Keratinocyte (primary cell): ENCODE data around the gene DDX42. TPM values are rescaled to one million over a fixed set of nuclear protein-coding genes. Genes with fewer than 3 reads are reported as not detected.

Experiments used
- DNase-seq: peaks from one replicate; pipeline ENCODE4 v3.0.0-alpha.2; 2011; ENCODE audit warnings: low read depth, missing footprints, low spot score
- FAIRE-seq: peaks from 2 replicates; lab custom pipeline; 2011; peaks lifted over from hg19 to GRCh38; lab: Jason Lieb, UNC
- H2AFZ ChIP-seq: 2 replicates; pipeline ENCODE4 v1.6.0; 2012; ENCODE audit warnings: low read length, control low read depth, inconsistent platforms; ENCODE audit not compliant: control insufficient read depth
- H3K27ac ChIP-seq: 2 replicates; pipeline ENCODE4 v1.5.1; 2011; ENCODE audit warnings: low read length; ENCODE audit not compliant: control insufficient read depth, insufficient read depth
- H3K27me3 ChIP-seq: 3 replicates; pipeline ENCODE4 v1.6.0; 2011; ENCODE audit warnings: low read length; ENCODE audit not compliant: control insufficient read depth, insufficient read depth; ENCODE audit errors: extremely low read depth
- H3K36me3 ChIP-seq, 2 experiments: 2 replicates in 1 of 2; 3 replicates in 1 of 2; pipeline ENCODE4 v1.5.1; 2011; ENCODE audit warnings: low read length in 2 of 2, mild to moderate bottlenecking in 1 of 2; ENCODE audit not compliant: control insufficient read depth in 2 of 2, insufficient read depth in 2 of 2; ENCODE audit errors: extremely low read depth in 1 of 2
- H3K4me1 ChIP-seq: 3 replicates; pipeline ENCODE4 v1.5.1; 2011; ENCODE audit warnings: low read length; ENCODE audit not compliant: control insufficient read depth, insufficient read depth; ENCODE audit errors: extremely low read depth
- H3K4me2 ChIP-seq: 3 replicates; pipeline ENCODE4 v1.6.0; 2011; ENCODE audit warnings: low read depth, low read length; ENCODE audit not compliant: control insufficient read depth, insufficient read depth; ENCODE audit errors: extremely low read depth
- H3K4me3 ChIP-seq, 3 experiments: fragments of 200-600 bp in 1 of 3; sonication (generic) in 1 of 3; 2 replicates in 2 of 3; 3 replicates in 1 of 3; pipeline ENCODE4 v1.5.1; 2011 to 2016; ENCODE audit warnings: low read length in 3 of 3, mild to moderate bottlenecking in 3 of 3, control low read depth in 2 of 3, inconsistent platforms in 1 of 3, low read depth in 1 of 3, mixed read lengths in 1 of 3, mixed run types in 1 of 3, moderate library complexity in 1 of 3; ENCODE audit not compliant: control insufficient read depth in 2 of 3, insufficient read depth in 2 of 3; ENCODE audit errors: extremely low read depth in 1 of 3
- H3K79me2 ChIP-seq: 2 replicates; pipeline ENCODE4 v1.6.0; 2012; ENCODE audit warnings: low read length; ENCODE audit not compliant: control insufficient read depth, insufficient read depth
- H3K9ac ChIP-seq: 3 replicates; pipeline ENCODE4 v1.6.0; 2011; ENCODE audit warnings: low read length; ENCODE audit not compliant: control insufficient read depth, insufficient read depth; ENCODE audit errors: extremely low read depth
- H3K9me1 ChIP-seq: 3 replicates; pipeline ENCODE4 v1.6.0; 2011; ENCODE audit warnings: low read length; ENCODE audit not compliant: control insufficient read depth, insufficient read depth; ENCODE audit errors: extremely low read depth
- H3K9me3 ChIP-seq: 2 replicates; pipeline ENCODE4 v1.5.1; 2012; ENCODE audit warnings: low read depth, low read length; ENCODE audit not compliant: control insufficient read depth
- H4K20me1 ChIP-seq: 3 replicates; pipeline ENCODE4 v1.6.0; 2011; ENCODE audit warnings: low read length; ENCODE audit not compliant: control insufficient read depth, insufficient read depth; ENCODE audit errors: extremely low read depth
- CTCF ChIP-seq, 3 experiments: IDR thresholded peaks in 1 of 3; conservative IDR thresholded peaks in 1 of 3; optimal IDR thresholded peaks in 1 of 3; 2 replicates in 2 of 3; 3 replicates in 1 of 3; pipeline versions ENCODE3 to v1.5.1; 2011; ENCODE audit warnings: low read length in 3 of 3, mild to moderate bottlenecking in 3 of 3, moderate library complexity in 2 of 3, control low read depth in 1 of 3, inconsistent platforms in 1 of 3; ENCODE audit not compliant: insufficient read depth in 2 of 3; ENCODE audit errors: extremely low read depth in 1 of 3
- EZH2 ChIP-seq: IDR thresholded peaks from one replicate; pipeline ENCODE4 v1.6.1; 2012; ENCODE audit warnings: inconsistent platforms, mild to moderate bottlenecking, low read length, moderate library complexity
- dilution Hi-C: fragments of 300-500 bp; cut with MboI; formaldehyde crosslinking; loops from one replicate; pipeline ENCODE4 v1.7.0; 2020; ENCODE audit warnings: low sequenced_read_pairs; ENCODE audit not compliant: extremely low pct_ligation_motif_present
- polyA plus RNA-seq, 5 experiments: library from polyadenylated mRNA; depleted of rRNA in 3 of 5; stranded (reverse) in 3 of 5; stranded (forward) in 1 of 5; unstranded in 1 of 5; fragments of >200 nt; gene quantifications; 1 replicate in 1 of 5; 2 replicates in 3 of 5; 3 replicates in 1 of 5; pipeline versions ENCODE4 v1.2.1 to v1.2.3, GENCODE V29; 2011 to 2012; ENCODE audit warnings: missing spikeins in 2 of 5, low read depth in 1 of 5, low replicate concordance in 1 of 5

Gene DDX42
- polyA plus RNA-seq, 1 donor (not counting 4 experiments of a cell fraction or from before 2014, with no cell fraction given), result 116 TPM

GRCh38 chr17:63780928-63781327, 7.0 kb downstream of the DDX42 start:
- Histone ChIP-seq H3K9me1 (no peaks in the 10 kb centered on the region), H3K27me3 (no peaks in the 10 kb centered on the region), H3K4me1 (peaks cover 56% of the 10 kb centered on the region), H3K79me2 (peaks cover 92% of the 10 kb centered on the region), H3K4me3 (peak overlapping the region in 1 of 3 experiments; percentile 31), H3K4me2 (peak overlapping the region; percentile 58), H3K9me3 (no peaks in the 10 kb centered on the region), H3K9ac (peak overlapping the region; percentile 58), H3K36me3 (peaks cover 8 to 28% of the 10 kb centered on the region in 2 experiments), H3K27ac (peak overlapping the region; percentile 79), H2AFZ (no peak overlapping the region), H4K20me1 (peaks cover 13% of the 10 kb centered on the region)
- no peak for DNase-seq
- TF ChIP-seq EZH2 (no peak), CTCF (optimal IDR thresholded peaks at IDR 0.05 in 1 of 3, IDR thresholded peaks at IDR 0.05 in 1 of 3, conservative IDR thresholded peaks at IDR 0.05 in 1 of 3; ENCODE audit: extremely low read depth in 1 of 3, insufficient read depth in 2 of 3, low read length in 3 of 3) (no peak)
- dilution Hi-C loops, result loop anchor here (5.0 kb wide), 1 partner anchor 36 kb away; no protein-coding TSS in a partner anchor
- no peak for FAIRE-seq

DNA sequence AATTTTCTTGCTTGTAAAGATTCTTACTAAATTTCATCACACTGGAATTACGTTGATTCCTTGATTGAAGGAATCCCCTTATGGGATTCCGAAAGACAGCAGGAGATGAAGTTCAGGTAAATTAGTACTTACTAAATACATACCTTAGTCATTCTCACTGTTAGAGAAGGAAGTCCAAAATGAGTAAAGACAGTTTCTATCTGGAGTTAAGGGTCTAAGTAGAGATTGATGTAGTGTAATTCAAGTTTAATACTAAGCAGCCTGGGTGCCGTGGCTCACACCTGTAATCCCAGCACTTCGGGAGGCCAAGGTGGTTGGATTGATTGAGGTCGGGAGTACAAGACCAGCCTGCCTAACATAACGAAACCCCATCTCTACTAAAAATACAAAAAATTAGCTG, 9.6 kb downstream of the DDX42 start:
- H3K9me1 ChIP-seq, result no peaks in the 10 kb centered on the region
- H3K27ac ChIP-seq, result peak overlapping the region; percentile 97
- no peak for TF ChIP-seq CTCF (optimal IDR thresholded peaks at IDR 0.05 in 1 of 3, IDR thresholded peaks at IDR 0.05 in 1 of 3, conservative IDR thresholded peaks at IDR 0.05 in 1 of 3; ENCODE audit: extremely low read depth in 1 of 3, insufficient read depth in 2 of 3, low read length in 3 of 3)
- TF ChIP-seq EZH2, result no peak

More for the DNA sequence above, 9.6 kb downstream of the DDX42 start:
- H3K4me2 ChIP-seq, result no peak overlapping the region
- dilution Hi-C loops, result loop anchor here (5.0 kb wide), 1 partner anchor 34 kb away; no protein-coding TSS in a partner anchor
- peaks cover 8 to 24% of the 10 kb centered on the region in 2 experiments for H3K36me3 ChIP-seq
- no peak overlapping the region for H3K4me3 ChIP-seq
- peaks cover 82% of the 10 kb centered on the region for H3K79me2 ChIP-seq
- no peak for DNase-seq
- no peak for FAIRE-seq
- no peak overlapping the region for H3K9ac ChIP-seq
- no peaks in the 10 kb centered on the region for H3K9me3 ChIP-seq
- peaks cover 6% of the 10 kb centered on the region for H4K20me1 ChIP-seq
- H3K27me3 ChIP-seq, result no peaks in the 10 kb centered on the region
- no peak overlapping the region for H2AFZ ChIP-seq
- peaks cover 65% of the 10 kb centered on the region for H3K4me1 ChIP-seq
